ENCODE results near the gene DDR2. TPM values are rescaled to one million over a fixed set of nuclear protein-coding genes. Genes with fewer than 3 reads are reported as not detected.

Gene DDR2
- total RNA-seq, 1 donor from 2014 or later: 3.8 TPM

- Histone ChIP-seq H3K4me3 (ENCODE audit: low read depth, low read length) (no peak overlapping the region), H3K36me3 (ENCODE audit: control insufficient read depth, insufficient read depth, low read length) (no peaks in the 10 kb centered on the region), H3K27me3 (ENCODE audit: control insufficient read depth, insufficient read depth, low read length) (no peaks in the 10 kb centered on the region)
- DNase-seq (ENCODE audit: low read depth): no peak
- TF ChIP-seq, protein P1, sequence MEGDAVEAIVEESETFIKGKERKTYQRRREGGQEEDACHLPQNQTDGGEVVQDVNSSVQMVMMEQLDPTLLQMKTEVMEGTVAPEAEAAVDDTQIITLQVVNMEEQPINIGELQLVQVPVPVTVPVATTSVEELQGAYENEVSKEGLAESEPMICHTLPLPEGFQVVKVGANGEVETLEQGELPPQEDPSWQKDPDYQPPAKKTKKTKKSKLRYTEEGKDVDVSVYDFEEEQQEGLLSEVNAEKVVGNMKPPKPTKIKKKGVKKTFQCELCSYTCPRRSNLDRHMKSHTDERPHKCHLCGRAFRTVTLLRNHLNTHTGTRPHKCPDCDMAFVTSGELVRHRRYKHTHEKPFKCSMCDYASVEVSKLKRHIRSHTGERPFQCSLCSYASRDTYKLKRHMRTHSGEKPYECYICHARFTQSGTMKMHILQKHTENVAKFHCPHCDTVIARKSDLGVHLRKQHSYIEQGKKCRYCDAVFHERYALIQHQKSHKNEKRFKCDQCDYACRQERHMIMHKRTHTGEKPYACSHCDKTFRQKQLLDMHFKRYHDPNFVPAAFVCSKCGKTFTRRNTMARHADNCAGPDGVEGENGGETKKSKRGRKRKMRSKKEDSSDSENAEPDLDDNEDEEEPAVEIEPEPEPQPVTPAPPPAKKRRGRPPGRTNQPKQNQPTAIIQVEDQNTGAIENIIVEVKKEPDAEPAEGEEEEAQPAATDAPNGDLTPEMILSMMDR (IDR thresholded peaks at IDR 0.05; ENCODE audit: insufficient read depth, low read length, poor library complexity, severe bottlenecking): no peak
These were observed 77.0 kb downstream of the DDR2 start for GRCh38 chr1:162709132-162709860.

DNA sequence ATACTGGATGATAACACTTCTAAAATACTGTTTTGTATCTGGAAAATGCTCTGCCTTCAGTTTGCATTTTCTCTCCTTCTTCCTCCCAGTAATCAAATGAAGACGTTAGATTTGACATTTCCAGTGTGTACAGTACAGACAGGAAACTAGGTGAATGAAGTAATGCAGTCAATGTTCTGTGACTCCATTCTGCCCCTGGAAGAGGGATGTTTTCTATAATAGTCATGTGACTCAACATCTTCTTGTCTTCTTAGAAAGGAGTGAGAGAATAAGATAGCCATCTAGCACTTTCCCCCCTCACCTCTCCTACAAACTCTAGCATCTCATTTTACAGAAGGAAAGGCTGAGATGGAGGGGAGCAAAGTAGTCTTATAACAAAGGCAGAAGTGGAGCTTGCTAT, 77.6 kb downstream of the DDR2 start:
- DNase-seq (ENCODE audit: low read depth): no peak
- Histone ChIP-seq H3K27me3 (ENCODE audit: control insufficient read depth, insufficient read depth, low read length) (no peaks in the 10 kb centered on the region), H3K36me3 (ENCODE audit: control insufficient read depth, insufficient read depth, low read length) (no peaks in the 10 kb centered on the region), H3K4me3 (ENCODE audit: low read depth, low read length) (no peak overlapping the region)
- TF ChIP-seq, protein P1 (IDR thresholded peaks at IDR 0.05; ENCODE audit: insufficient read depth, low read length, poor library complexity, severe bottlenecking): no peak

- TF ChIP-seq, protein P1 (IDR thresholded peaks at IDR 0.05; ENCODE audit: insufficient read depth, low read length, poor library complexity, severe bottlenecking): no peak
- Histone ChIP-seq H3K36me3 (ENCODE audit: control insufficient read depth, insufficient read depth, low read length) (no peaks in the 10 kb centered on the region), H3K4me3 (ENCODE audit: low read depth, low read length) (no peak overlapping the region), H3K27me3 (ENCODE audit: control insufficient read depth, insufficient read depth, low read length) (no peaks in the 10 kb centered on the region)
- DNase-seq (ENCODE audit: low read depth): no peak
These were observed 78.1 kb downstream of the DDR2 start for GRCh38 chr1:162710345-162710744.

GRCh38 chr1:162710780-162711465, 78.7 kb downstream of the DDR2 start:
- Histone ChIP-seq H3K36me3 (ENCODE audit: control insufficient read depth, insufficient read depth, low read length) (no peaks in the 10 kb centered on the region), H3K27me3 (ENCODE audit: control insufficient read depth, insufficient read depth, low read length) (no peaks in the 10 kb centered on the region), H3K4me3 (ENCODE audit: low read depth, low read length) (no peak overlapping the region)
- no peak for DNase-seq (ENCODE audit: low read depth)
- TF ChIP-seq, protein P1 (IDR thresholded peaks at IDR 0.05; ENCODE audit: insufficient read depth, low read length, poor library complexity, severe bottlenecking): no peak

- Histone ChIP-seq H3K4me3 (ENCODE audit: low read depth, low read length) (no peak overlapping the region), H3K27me3 (ENCODE audit: control insufficient read depth, insufficient read depth, low read length) (no peaks in the 10 kb centered on the region), H3K36me3 (ENCODE audit: control insufficient read depth, insufficient read depth, low read length) (no peaks in the 10 kb centered on the region)
- TF ChIP-seq, protein P1 (IDR thresholded peaks at IDR 0.05; ENCODE audit: insufficient read depth, low read length, poor library complexity, severe bottlenecking): no peak
- DNase-seq (ENCODE audit: low read depth): no peak
These were observed 80.2 kb downstream of the DDR2 start for GRCh38 chr1:162712317-162713029.
